Fibroblast of peridontal ligament (primary cell): ENCODE data around the gene CC2D2A.

Source experiments
- DNase-seq: peaks from one replicate; pipeline ENCODE4 v3.0.0-alpha.2; 2010; ENCODE audit errors: extremely low read depth

The CC2D2A gene

DNA sequence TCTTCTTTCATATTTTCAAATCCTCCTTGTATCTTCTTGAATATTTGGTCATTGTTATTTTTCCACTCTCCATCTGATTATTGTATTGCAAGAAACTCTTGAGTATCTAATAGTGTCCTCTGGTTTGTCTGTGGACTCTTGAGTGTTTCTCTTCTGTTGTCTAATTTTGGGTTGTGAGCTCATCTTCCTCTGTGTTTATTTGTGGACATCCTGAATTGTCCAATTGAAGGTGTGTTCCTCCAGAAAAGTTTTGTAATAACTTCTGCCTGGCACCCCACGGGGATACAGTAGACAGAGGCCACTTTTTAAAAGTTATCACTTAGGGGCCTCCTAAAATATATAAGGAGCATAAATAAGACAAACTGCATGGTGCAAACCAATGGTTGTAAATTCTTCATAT, 3.1 kb upstream of the CC2D2A start:
- no peak for DNase-seq

DNA sequence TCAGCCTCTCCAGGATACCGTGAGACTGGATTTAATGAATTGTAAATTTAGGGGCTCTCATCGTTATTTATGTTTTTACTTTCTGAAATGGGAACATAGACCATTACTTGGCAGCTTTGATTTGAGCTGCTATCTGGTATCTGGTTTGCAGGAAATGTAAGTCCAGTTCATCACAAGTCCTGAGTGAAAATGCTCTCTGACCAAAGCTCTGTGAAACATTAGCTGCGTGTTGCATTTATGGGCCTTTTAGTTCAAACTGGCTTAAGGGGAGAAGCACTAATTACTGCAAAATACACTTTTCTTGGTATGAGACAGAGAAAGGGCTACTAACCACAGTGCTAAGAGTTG, 420 bp downstream of the CC2D2A start:
- no peak for DNase-seq

GRCh38 chr4:15476396-15476795, 6.7 kb downstream of the CC2D2A start:
- DNase-seq = no peak

DNA sequence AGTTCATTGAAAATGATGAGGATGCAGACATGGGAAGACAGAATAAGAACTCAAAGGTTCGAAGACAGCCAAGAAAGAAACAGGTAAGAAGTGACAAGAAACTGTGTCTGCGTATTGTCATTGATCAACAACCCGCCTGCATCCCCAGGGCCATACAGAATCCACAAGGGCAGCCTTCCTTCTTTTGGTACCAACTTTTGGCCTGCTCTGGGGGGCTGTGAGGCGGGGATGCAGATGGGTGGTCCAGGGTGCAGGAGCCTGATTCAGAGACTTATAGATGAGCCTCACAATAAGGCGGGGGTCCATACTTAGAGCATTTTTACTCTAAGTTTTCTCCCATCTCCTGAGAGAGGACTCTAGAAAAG, 9.0 kb downstream of the CC2D2A start:
- no peak for DNase-seq

- DNase-seq = peak; percentile 96
Measured at GRCh38 chr4:15479089-15479912, 9.6 kb downstream of the CC2D2A start.

DNA sequence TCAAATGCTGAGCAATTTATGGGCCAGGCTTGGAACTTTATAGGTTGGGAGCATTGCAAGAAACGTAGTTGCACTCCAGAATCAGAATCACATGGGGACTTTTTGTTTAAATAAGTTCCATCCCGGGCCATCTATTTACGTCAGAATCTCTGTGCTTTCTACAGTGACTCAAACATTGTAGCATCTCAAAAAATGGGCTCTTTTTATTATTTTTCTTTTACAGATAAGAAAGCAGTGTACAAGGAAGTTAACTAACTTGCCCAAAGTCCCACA, 10.2 kb downstream of the CC2D2A start:
- peak; percentile 94 for DNase-seq

DNA sequence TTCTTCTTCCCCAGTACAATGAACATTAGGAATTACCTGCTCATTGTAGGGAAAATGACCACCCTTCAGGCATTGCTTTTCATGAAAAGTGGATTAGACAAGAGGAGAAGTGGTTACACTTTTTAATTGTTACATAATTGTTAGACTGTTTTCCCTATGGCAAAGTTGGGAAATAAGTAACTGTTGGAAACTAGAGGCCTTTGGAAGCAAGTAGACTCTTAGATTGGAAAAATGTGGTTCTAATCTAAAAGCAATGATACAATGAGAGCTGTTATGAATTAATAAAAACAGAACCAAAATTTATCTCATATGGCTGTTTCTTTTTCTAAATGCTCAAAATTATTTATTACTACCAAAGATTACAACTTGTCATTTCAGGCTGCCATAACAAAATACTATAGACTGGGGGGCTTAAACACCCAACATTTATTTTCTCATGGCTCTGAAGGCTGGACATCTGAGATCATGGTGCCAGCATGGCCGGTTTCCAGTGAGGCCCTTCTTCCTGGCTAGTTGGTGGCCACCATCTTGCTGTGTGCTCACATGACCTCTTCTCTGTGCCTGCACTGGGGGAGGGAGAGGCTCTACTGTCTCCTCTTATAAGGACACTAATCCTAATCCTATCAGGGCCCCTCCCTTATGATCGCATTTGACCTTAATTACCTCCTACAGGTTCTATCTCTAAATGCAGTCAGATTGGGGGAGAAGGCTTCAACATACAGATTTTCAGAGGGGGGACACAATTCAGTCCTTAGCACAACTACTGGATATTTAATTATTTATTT, 12.5 kb downstream of the CC2D2A start:
- peak; percentile 49 for DNase-seq

DNA sequence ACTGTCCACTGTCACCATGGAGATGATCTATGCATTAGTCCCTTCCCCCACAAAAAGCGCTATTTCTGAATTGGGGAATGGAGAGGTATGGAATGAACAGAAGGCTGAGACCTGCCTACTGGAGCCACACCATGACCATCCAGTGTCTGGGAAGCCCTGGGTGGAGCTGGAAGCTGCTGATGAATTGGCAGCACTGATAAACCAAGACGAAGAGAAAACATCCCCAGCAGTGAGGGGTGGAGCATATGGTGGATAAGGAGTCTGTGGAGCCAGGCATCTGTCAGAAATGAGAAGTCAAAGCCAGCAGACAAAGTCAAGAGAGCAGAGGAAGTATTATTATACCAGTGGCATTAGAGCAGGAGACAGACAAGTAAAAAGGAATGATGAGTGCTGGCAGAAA, 13.2 kb downstream of the CC2D2A start:
- no peak for DNase-seq

DNA sequence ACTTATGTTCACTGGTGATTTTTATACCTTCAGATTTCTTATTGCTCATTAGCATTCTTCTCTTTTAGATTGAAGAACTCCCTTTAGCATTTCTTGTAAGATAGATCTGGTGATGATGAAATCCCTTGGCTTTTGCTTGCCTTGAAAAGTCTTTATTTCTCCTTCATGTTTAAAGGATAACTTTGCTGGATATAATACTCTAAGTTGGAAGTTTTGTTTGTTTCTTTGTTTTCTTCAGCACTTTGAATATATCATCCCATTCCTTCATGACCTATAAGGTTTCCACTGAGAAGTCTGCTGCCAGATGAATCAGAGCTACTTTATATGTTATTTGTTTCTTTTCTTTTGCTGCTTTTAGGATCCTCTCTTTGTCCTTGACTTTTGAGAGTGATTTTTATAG, 18.5 kb downstream of the CC2D2A start:
- peak; percentile 63 for DNase-seq

GRCh38 chr4:15488658-15489470, 19.2 kb downstream of the CC2D2A start:
- DNase-seq = peak; percentile 99

DNA sequence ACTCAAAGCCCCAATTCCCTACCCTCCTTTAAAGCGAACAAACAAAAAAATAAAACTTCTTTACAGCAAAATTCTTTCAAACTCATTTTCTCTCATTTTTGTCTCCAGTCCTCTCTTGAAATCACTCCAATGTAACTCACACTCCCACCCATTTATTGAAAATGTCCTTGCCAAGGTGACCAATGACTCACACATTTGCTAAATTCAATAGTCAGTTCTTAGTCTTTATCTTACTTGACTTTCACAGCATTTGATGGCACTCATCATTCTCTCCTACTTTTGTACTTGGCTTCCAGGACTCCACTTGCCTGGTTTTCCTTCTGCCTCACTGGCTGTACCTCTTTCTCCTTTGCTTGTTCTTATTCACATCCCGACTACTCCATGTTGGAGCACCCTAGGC, 19.9 kb downstream of the CC2D2A start:
- DNase-seq = peak; percentile 34

GRCh38 chr4:15493411-15493810, 23.7 kb downstream of the CC2D2A start:
- peak; percentile 45 for DNase-seq

GRCh38 chr4:15495621-15496020, 25.9 kb downstream of the CC2D2A start:
- DNase-seq = peak; percentile 49

DNA sequence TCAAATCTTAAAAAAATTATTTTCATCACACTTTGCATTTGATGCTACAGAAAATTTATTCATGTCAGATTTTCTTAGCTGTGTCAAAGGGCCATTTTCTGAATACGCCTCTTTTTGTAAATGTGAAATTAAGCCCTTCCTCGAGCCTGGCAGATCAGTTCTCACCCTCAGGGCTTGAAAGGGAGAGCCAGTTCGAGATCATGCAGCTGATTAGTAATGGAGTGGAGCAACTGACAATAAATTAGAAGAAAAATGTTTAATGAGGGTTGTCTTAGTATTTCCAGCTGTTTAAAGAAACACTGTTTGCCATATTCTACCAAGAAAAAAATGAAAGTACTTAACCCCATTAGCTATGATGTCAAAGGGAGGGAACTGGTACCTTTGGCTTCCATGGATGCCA, 28.7 kb downstream of the CC2D2A start:
- DNase-seq = no peak

GRCh38 chr4:15500701-15501100, 31.0 kb downstream of the CC2D2A start:
- no peak for DNase-seq

DNA sequence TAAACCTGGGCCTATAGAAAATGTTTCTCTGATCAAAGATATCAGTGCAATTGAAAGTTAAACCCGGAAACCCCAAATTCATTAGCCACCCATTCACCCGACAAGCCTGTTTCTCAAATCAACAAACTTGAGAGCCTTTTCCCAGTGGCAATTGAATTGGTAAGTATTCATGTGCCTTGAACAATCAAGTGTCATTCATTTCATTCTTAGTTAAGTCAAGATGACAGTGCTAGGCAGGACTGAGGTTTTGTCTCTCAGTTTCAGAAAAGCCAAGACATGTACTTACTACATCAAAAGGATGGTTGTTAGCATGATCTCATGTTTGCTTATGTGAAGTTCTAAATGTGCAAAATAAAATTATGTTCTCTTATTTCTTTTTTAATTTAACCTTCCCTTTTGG, 32.3 kb downstream of the CC2D2A start:
- DNase-seq = no peak

- no peak for DNase-seq
Measured at GRCh38 chr4:15502384-15502783, 32.7 kb downstream of the CC2D2A start.

DNA sequence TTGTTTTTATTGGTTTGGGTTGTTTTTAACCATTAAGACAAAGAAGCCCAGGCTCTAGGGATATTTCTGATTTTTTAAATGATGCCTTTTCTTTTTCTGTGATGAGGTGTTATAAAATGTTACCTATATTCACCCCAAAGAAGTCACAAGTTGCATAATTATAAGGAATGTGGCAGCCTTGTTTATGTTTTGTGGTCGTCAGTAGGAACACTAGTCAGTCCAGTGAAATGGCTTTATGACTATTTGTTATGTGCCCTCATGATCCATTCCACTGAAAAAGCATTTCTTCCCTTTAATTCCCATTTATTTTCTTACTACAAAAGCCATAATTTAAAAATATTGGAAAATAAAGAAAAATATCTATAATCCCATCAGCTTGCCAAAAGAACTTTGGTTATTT, 34.4 kb downstream of the CC2D2A start:
- peak; percentile 24 for DNase-seq

DNA sequence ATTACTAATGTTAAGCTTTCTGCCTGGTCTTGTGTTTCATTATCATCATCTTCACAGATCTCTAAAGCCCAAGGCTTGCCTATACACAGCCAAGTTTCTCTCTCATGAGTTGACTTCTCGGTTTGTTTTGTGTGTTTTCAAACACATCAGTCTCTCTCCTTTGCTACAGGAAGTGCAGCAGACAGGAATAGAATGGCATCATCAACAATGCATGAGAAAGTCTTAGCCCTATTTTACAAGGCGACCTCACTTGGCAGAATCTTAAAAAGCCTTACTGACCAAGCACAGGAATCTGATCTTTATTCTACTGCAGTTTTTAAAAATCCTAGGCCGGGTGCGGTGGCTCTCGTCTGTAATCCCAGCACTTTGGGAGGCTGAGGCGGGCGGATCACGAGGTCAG, 36.8 kb downstream of the CC2D2A start:
- peak; percentile 54 for DNase-seq

GRCh38 chr4:15507679-15508078, 38.0 kb downstream of the CC2D2A start:
- no peak for DNase-seq

DNA sequence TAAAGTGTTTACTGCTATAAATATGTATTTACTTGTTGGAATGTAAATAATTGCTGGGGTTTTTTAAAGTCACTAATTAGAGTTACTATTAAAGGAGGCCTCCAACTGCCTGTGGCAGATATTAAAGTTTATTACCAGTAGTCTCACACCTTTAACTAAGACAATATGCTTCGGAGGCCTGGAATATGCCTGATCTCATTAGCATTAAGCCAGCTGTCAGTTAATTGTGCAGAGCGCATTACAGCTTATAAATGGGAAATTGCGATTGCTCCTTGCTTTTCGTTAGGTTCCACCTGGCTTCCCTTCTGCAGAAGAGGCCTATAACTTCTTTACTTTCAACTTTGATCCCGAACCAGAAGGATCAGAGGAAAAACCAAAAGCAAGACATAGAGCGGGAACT, 41.3 kb downstream of the CC2D2A start:
- DNase-seq = no peak

GRCh38 chr4:15513545-15513944, 43.9 kb downstream of the CC2D2A start:
- DNase-seq = peak; percentile 65

GRCh38 chr4:15515106-15515505, 45.4 kb downstream of the CC2D2A start:
- DNase-seq = no peak
